Measurements from ENCODE around the gene ADIPOR2.

ADIPOR2 gene

GRCh38 chr12:1821805-1822204 is 130.9 kb downstream of the ADIPOR2 start:
- DNase-seq (ENCODE audit: extremely low spot score, insufficient read length, low read depth) (no peak), FAIRE-seq (no peak)

GRCh38 chr12:1822699-1823098 is 131.8 kb downstream of the ADIPOR2 start:
- FAIRE-seq = no peak
- no peak for DNase-seq (ENCODE audit: extremely low spot score, insufficient read length, low read depth)

GRCh38 chr12:1823237-1823636 is 132.4 kb downstream of the ADIPOR2 start:
- FAIRE-seq (no peak), DNase-seq (ENCODE audit: extremely low spot score, insufficient read length, low read depth) (no peak)

GRCh38 chr12:1825382-1826102 is 134.7 kb downstream of the ADIPOR2 start:
- DNase-seq (ENCODE audit: extremely low spot score, insufficient read length, low read depth) = no peak
- FAIRE-seq = no peak

- DNase-seq (ENCODE audit: extremely low spot score, insufficient read length, low read depth) = no peak
- FAIRE-seq = no peak
These were observed 135.5 kb downstream of the ADIPOR2 start for GRCh38 chr12:1826401-1826800.

GRCh38 chr12:1826867-1827705 is 136.2 kb downstream of the ADIPOR2 start:
- DNase-seq (ENCODE audit: extremely low spot score, insufficient read length, low read depth) (no peak), FAIRE-seq (no peak)

GRCh38 chr12:1827826-1828805 is 137.2 kb downstream of the ADIPOR2 start:
- FAIRE-seq (no peak), DNase-seq (ENCODE audit: extremely low spot score, insufficient read length, low read depth) (no peak)

GRCh38 chr12:1828856-1829255 is 138.0 kb downstream of the ADIPOR2 start:
- DNase-seq (ENCODE audit: extremely low spot score, insufficient read length, low read depth) (no peak), FAIRE-seq (no peak)

- DNase-seq (ENCODE audit: extremely low spot score, insufficient read length, low read depth) (no peak), FAIRE-seq (no peak)
These were observed 138.5 kb downstream of the ADIPOR2 start for GRCh38 chr12:1829306-1829900.

GRCh38 chr12:1830401-1830845 is 139.6 kb downstream of the ADIPOR2 start:
- no peak for DNase-seq (ENCODE audit: extremely low spot score, insufficient read length, low read depth)
- no peak for FAIRE-seq

GRCh38 chr12:1830981-1831963 is 140.4 kb downstream of the ADIPOR2 start:
- FAIRE-seq (no peak), DNase-seq (ENCODE audit: extremely low spot score, insufficient read length, low read depth) (no peak)

- no peak for DNase-seq (ENCODE audit: extremely low spot score, insufficient read length, low read depth)
- no peak for FAIRE-seq
These were observed 142.1 kb downstream of the ADIPOR2 start for GRCh38 chr12:1832801-1833595.

GRCh38 chr12:1833596-1834028 is 142.7 kb downstream of the ADIPOR2 start:
- FAIRE-seq (no peak), DNase-seq (ENCODE audit: extremely low spot score, insufficient read length, low read depth) (no peak)

GRCh38 chr12:1834186-1834925 is 143.5 kb downstream of the ADIPOR2 start:
- DNase-seq (ENCODE audit: extremely low spot score, insufficient read length, low read depth) (no peak), FAIRE-seq (no peak)

GRCh38 chr12:1835211-1836131 is 144.6 kb downstream of the ADIPOR2 start:
- no peak for FAIRE-seq
- DNase-seq (ENCODE audit: extremely low spot score, insufficient read length, low read depth) = no peak

- FAIRE-seq (no peak), DNase-seq (ENCODE audit: extremely low spot score, insufficient read length, low read depth) (no peak)
These were observed 145.5 kb downstream of the ADIPOR2 start for GRCh38 chr12:1836241-1836803.

Measured in GM18507 (cell line).